H1 (cell line): ENCODE results near the gene KCNC1. TPM values are rescaled to one million over a fixed set of nuclear protein-coding genes. Genes with fewer than 3 reads are reported as not detected.

Source experiments
- CTCF ChIA-PET: fragments of 300-600 bp; sonication (Branson Sonifier 250); formaldehyde crosslinking; loops from one replicate; lab custom pipeline; 2021; ENCODE audit not compliant: partially characterized antibody; lab: Charles Lee
- POLR2A ChIA-PET: fragments of 300-600 bp; sonication (Branson Sonifier 250); formaldehyde crosslinking; loops from one replicate; lab custom pipeline; 2021; ENCODE audit warnings: inconsistent platforms; ENCODE audit not compliant: partially characterized antibody; lab: Charles Lee
- DNase-seq, 2 experiments: peaks; one replicate each; pipeline versions ENCODE4 v3.0.0 to v3.0.0-alpha.2; 2010 to 2022; ENCODE audit warnings: low spot score in 2 of 2, low read depth in 1 of 2, mixed read lengths in 1 of 2
- FAIRE-seq: peaks from 2 replicates; lab custom pipeline; 2011; peaks lifted over from hg19 to GRCh38; lab: Jason Lieb, UNC
- H2AFZ ChIP-seq: 2 replicates; pipeline ENCODE4 v1.8.1; 2012; ENCODE audit warnings: low read length, inconsistent platforms
- H2AK5ac ChIP-seq: 2 replicates; pipeline ENCODE4 v1.6.1; 2013; ENCODE audit warnings: low read depth, low read length
- H2BK120ac ChIP-seq: replicated peaks from 2 replicates; pipeline ENCODE3; 2013; ENCODE audit warnings: low read depth, low read length, inconsistent platforms
- H2BK12ac ChIP-seq: 2 replicates; pipeline ENCODE4 v1.6.1; 2013; ENCODE audit warnings: low read depth, low read length
- H2BK15ac ChIP-seq: 2 replicates; pipeline ENCODE4 v1.6.1; 2013; ENCODE audit warnings: low read length
- H2BK20ac ChIP-seq: 2 replicates; pipeline ENCODE4 v1.6.1; 2013; ENCODE audit warnings: low read length
- H2BK5ac ChIP-seq: 2 replicates; pipeline ENCODE4 v1.6.1; 2013; ENCODE audit warnings: low read depth, low read length
- H3K14ac ChIP-seq: 2 replicates; pipeline ENCODE4 v1.6.1; 2013; ENCODE audit warnings: inconsistent platforms; ENCODE audit not compliant: insufficient read length
- H3K18ac ChIP-seq: 2 replicates; pipeline ENCODE4 v1.6.1; 2013; ENCODE audit warnings: low read length; ENCODE audit errors: extremely low read depth
- H3K23ac ChIP-seq: 2 replicates; pipeline ENCODE4 v1.6.1; 2013; ENCODE audit warnings: inconsistent platforms; ENCODE audit not compliant: insufficient read length
- H3K23me2 ChIP-seq: 2 replicates; pipeline ENCODE4 v1.6.1; 2013; ENCODE audit warnings: low read depth, low read length
- H3K27ac ChIP-seq: 2 replicates; pipeline ENCODE4 v1.6.1; 2011; ENCODE audit warnings: low read depth, low read length, inconsistent platforms
- H3K27me3 ChIP-seq, 4 experiments: replicated peaks in 1 of 4; 1 replicate in 1 of 4; 2 replicates in 3 of 4; pipeline versions ENCODE4 v1.6.1 to v1.8.1; 2011 to 2013; ENCODE audit warnings: low read length in 3 of 4, mild to moderate bottlenecking in 3 of 4, inconsistent platforms in 2 of 4, mixed read lengths in 2 of 4, moderate library complexity in 1 of 4; ENCODE audit not compliant: control insufficient read depth in 3 of 4, insufficient read depth in 3 of 4; ENCODE audit errors: extremely low read depth in 1 of 4
- H3K36me3 ChIP-seq, 4 experiments: 2 replicates each; pipeline versions ENCODE4 v1.6.1 to v1.8.1; 2011 to 2013; ENCODE audit warnings: mild to moderate bottlenecking in 4 of 4, low read length in 3 of 4, moderate library complexity in 2 of 4, control low read depth in 1 of 4, inconsistent platforms in 1 of 4; ENCODE audit not compliant: insufficient read depth in 4 of 4, control insufficient read depth in 2 of 4
- H3K4ac ChIP-seq: replicated peaks from 2 replicates; pipeline ENCODE3; 2013; ENCODE audit warnings: low read length, low read depth, mixed read lengths, inconsistent platforms; ENCODE audit not compliant: insufficient read length
- H3K4me1 ChIP-seq, 4 experiments: replicated peaks in 1 of 4; 1 replicate in 1 of 4; 2 replicates in 3 of 4; pipeline versions ENCODE4 v1.6.1 to v1.8.1; 2011 to 2013; ENCODE audit warnings: low read length in 3 of 4, inconsistent platforms in 2 of 4, mixed read lengths in 1 of 4; ENCODE audit not compliant: insufficient read depth in 4 of 4, control insufficient read depth in 3 of 4
- H3K4me2 ChIP-seq, 2 experiments: 2 replicates each; pipeline versions ENCODE4 v1.6.1 to v1.8.1; 2011 to 2013; ENCODE audit warnings: low read depth in 2 of 2, low read length in 2 of 2, control low read depth in 1 of 2, inconsistent platforms in 1 of 2, mild to moderate bottlenecking in 1 of 2; ENCODE audit not compliant: insufficient read depth in 1 of 2
- H3K4me3 ChIP-seq, 4 experiments: fragments of 200-600, 300-600 bp in 1 of 4; sonication (generic), shearing (Covaris generic), sonication (Bioruptor Twin) in 1 of 4; 2 replicates each; pipeline versions ENCODE4 v1.5.1 to v1.8.1; 2011 to 2016; ENCODE audit warnings: low read length in 4 of 4, low read depth in 3 of 4, control low read depth in 2 of 4, inconsistent platforms in 2 of 4, mild to moderate bottlenecking in 2 of 4, mixed read lengths in 1 of 4, moderate library complexity in 1 of 4; ENCODE audit not compliant: insufficient read depth in 2 of 4; ENCODE audit errors: extremely low read depth in 1 of 4
- H3K56ac ChIP-seq: replicated peaks from 2 replicates; pipeline ENCODE3; 2013; ENCODE audit warnings: low read depth, mild to moderate bottlenecking, mixed read lengths, low read length, inconsistent platforms; ENCODE audit not compliant: insufficient read length
- H3K79me1 ChIP-seq: 2 replicates; pipeline ENCODE4 v1.6.1; 2013; ENCODE audit warnings: low read depth, low read length, control low read depth
- H3K79me2 ChIP-seq, 2 experiments: 2 replicates each; pipeline versions ENCODE4 v1.6.1 to v1.8.1; 2012 to 2013; ENCODE audit warnings: low read length in 2 of 2, mild to moderate bottlenecking in 2 of 2, inconsistent platforms in 1 of 2; ENCODE audit not compliant: insufficient read depth in 2 of 2, control insufficient read depth in 1 of 2
- H3K9ac ChIP-seq, 4 experiments: replicated peaks in 1 of 4; 1 replicate in 1 of 4; 2 replicates in 3 of 4; pipeline versions ENCODE4 v1.6.1 to v1.8.1; 2011 to 2013; ENCODE audit warnings: low read depth in 3 of 4, low read length in 3 of 4, control low read depth in 2 of 4, mild to moderate bottlenecking in 2 of 4, moderate library complexity in 2 of 4, inconsistent platforms in 1 of 4; ENCODE audit errors: extremely low read depth in 1 of 4
- H3K9me3 ChIP-seq, 2 experiments: 2 replicates each; pipeline versions ENCODE4 v1.6.1 to v1.8.1; 2012 to 2013; ENCODE audit warnings: mild to moderate bottlenecking in 2 of 2, moderate library complexity in 2 of 2, control low read depth in 1 of 2, inconsistent platforms in 1 of 2, low read depth in 1 of 2, low read length in 1 of 2, mixed read lengths in 1 of 2; ENCODE audit not compliant: insufficient read depth in 2 of 2
- H4K20me1 ChIP-seq, 2 experiments: replicated peaks in 1 of 2; 2 replicates each; pipeline versions ENCODE3 to v1.8.1; 2011 to 2013; ENCODE audit warnings: inconsistent platforms in 2 of 2, low read length in 2 of 2, mild to moderate bottlenecking in 1 of 2; ENCODE audit not compliant: insufficient read depth in 2 of 2, control insufficient read depth in 1 of 2
- H4K5ac ChIP-seq: 2 replicates; pipeline ENCODE4 v1.6.1; 2013; ENCODE audit warnings: low read length, low read depth, mixed read lengths, inconsistent platforms; ENCODE audit not compliant: insufficient read length
- H4K8ac ChIP-seq: 2 replicates; pipeline ENCODE4 v1.8.0; 2013; ENCODE audit warnings: mild to moderate bottlenecking, moderate library complexity, low read length, inconsistent platforms; ENCODE audit not compliant: insufficient read depth; ENCODE audit errors: extremely low read depth
- H4K91ac ChIP-seq: replicated peaks from 2 replicates; pipeline ENCODE3; 2013; ENCODE audit warnings: low read length, mixed read lengths, inconsistent platforms; ENCODE audit not compliant: insufficient read length
- EZH2 ChIP-seq: fragments of 200-600 bp; sonication (generic); IDR thresholded peaks from 2 replicates; pipeline ENCODE4 v1.7.1; 2012; ENCODE audit warnings: low read depth, mild to moderate bottlenecking, moderate library complexity, low read length, inconsistent platforms; ENCODE audit not compliant: severe bottlenecking
- KDM4A ChIP-seq: IDR thresholded peaks from one replicate; pipeline ENCODE4 v1.7.1; 2012; ENCODE audit warnings: low read depth, mild to moderate bottlenecking, moderate library complexity, low read length, inconsistent platforms; ENCODE audit not compliant: severe bottlenecking
- NRF1 ChIP-seq: IDR thresholded peaks from 2 replicates; pipeline ENCODE4 v1.6.1; 2011; ENCODE audit warnings: mild to moderate bottlenecking, low read depth, low read length, improper control_type of control experiment
- RBBP5 ChIP-seq: IDR thresholded peaks from 2 replicates; pipeline ENCODE4 v1.7.1; 2012; ENCODE audit warnings: low read depth, mild to moderate bottlenecking, inconsistent platforms, low read length, moderate library complexity, borderline replicate concordance
- RNF2 ChIP-seq: fragments of 200-900, 300-1000 bp; sonication (generic); IDR thresholded peaks from 2 replicates; pipeline ENCODE4 v1.7.1; 2016; ENCODE audit warnings: borderline replicate concordance, low read depth, mild to moderate bottlenecking, antibody characterized with exemption, low read length; ENCODE audit not compliant: poor library complexity, severe bottlenecking; ENCODE audit errors: missing control alignments
- SAP30 ChIP-seq: fragments of 300-600 bp; sonication (generic); IDR thresholded peaks from 2 replicates; pipeline ENCODE4 v1.7.1; 2012; ENCODE audit warnings: low read length, moderate library complexity, mild to moderate bottlenecking, inconsistent platforms; ENCODE audit not compliant: insufficient read depth, insufficient replicate concordance
- SP4 ChIP-seq: IDR thresholded peaks from 2 replicates; pipeline ENCODE4 v1.6.1; 2012; ENCODE audit warnings: low read length, inconsistent platforms
- SUZ12 ChIP-seq: fragments of 200-600 bp; sonication (generic); IDR thresholded peaks from 2 replicates; pipeline ENCODE4 v1.6.1; 2012; ENCODE audit warnings: mild to moderate bottlenecking, inconsistent platforms, low read length, moderate library complexity, mixed read lengths
- WGBS, 2 experiments: shearing (Covaris generic) in 1 of 2; methylation state at CpG; one replicate each; pipeline versions ENCODE4 v1.1.6 to v1.1.7; 2013 to 2015; ENCODE audit warnings: low lambda C conversion rate in 2 of 2, mixed read lengths in 2 of 2, inconsistent platforms in 1 of 2, low coverage in 1 of 2, missing lambda C conversion rate in 1 of 2; ENCODE audit not compliant: insufficient replicate concordance in 2 of 2, insufficient coverage in 1 of 2, insufficient read length in 1 of 2; ENCODE audit errors: extremely low coverage in 1 of 2, missing lambda C conversion rate in 1 of 2; 5-methylcytosine and 5-hydroxymethylcytosine counted together
- polyA plus RNA-seq, 7 experiments: library from polyadenylated mRNA; depleted of rRNA in 3 of 7; stranded (reverse) in 5 of 7; unstranded in 2 of 7; fragments of >200 nt in 5 of 7; fragments of 200-250 nt in 2 of 7; gene quantifications; 1 replicate in 5 of 7; 2 replicates in 1 of 7; 4 replicates in 1 of 7; pipeline versions ENCODE4 v1.2.1 to v1.2.3, GENCODE V29; 2011 to 2013; ENCODE audit warnings: missing spikeins in 2 of 7, mixed read lengths in 2 of 7
- total RNA-seq: library from RNA; stranded (reverse); fragmentation: NEBNext Ultra II Directional; extraction: Animal tissue kit (Norgen Biotek cat#: 25700); gene quantifications from 2 replicates; pipeline ENCODE4 v1.2.1, GENCODE V29; 2021

The KCNC1 gene
- total and polyA plus RNA-seq, 2 of the 8 experiments (the other 6 are each of a cell fraction or from before 2014, with no cell fraction given): 0.11 to 0.26 TPM

DNA sequence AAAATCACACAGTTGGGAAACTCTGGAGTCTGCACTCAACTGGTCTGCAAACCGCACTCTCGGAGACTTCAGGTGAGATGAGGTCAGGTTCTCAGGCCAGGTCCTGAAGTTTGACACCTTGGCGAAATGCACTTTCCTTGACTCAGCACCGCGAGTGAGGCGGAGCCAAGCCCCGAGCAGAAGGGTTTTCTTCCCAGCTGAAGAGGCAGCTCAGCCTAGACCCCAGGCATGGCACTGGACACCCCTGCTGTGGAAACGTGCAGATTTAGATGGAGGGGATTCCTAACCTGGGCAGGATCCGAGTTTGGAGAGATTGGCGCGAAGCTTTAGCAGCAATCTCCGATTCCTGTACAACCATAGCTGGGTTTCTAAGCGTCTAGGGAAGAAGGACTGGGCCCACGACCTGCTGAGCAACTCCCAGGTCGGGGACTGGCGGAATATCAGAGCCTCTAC is 16.0 kb upstream of the KCNC1 start:
- no peak overlapping the region for H4K5ac ChIP-seq
- no peak overlapping the region for H4K91ac ChIP-seq
- FAIRE-seq (no peak), DNase-seq (no peak)
- H3K14ac ChIP-seq: no peak overlapping the region
- peaks cover 57 to 82% (median 75%) of the 10 kb centered on the region in 4 experiments for H3K27me3 ChIP-seq
- H3K4me1 ChIP-seq: peaks cover 0 to 31% (median 14%) of the 10 kb centered on the region in 4 experiments; a peak in 6 of 7 replicates
- H3K56ac ChIP-seq: no peak overlapping the region
- H3K9me3 ChIP-seq: peaks cover 0 to 5% of the 10 kb centered on the region in 2 experiments; a peak in 1 of 4 replicates
- WGBS, 2 experiments: 17% methylated on average over 16 of the region's 16 CpGs; no CpG with 5 or more reads in 1 of the 2 experiments
- no peak overlapping the region for H3K9ac ChIP-seq
- no peak overlapping the region for H3K23ac ChIP-seq
- H2BK20ac ChIP-seq: no peak overlapping the region
- H3K4ac ChIP-seq: no peak overlapping the region
- H3K79me1 ChIP-seq: no peaks in the 10 kb centered on the region
- H2BK15ac ChIP-seq: no peak overlapping the region
- ChIA-PET CTCF (interaction anchor here (0.7 to 15.7 kb wide), 16 partner anchors 10 to 364 kb away, joined by 3 to 290 read pairs (median 4); partner anchors contain the start of gene KCNC1), POLR2A (interaction anchor here (1.2 to 1.5 kb wide), 2 partner anchors 16 to 119 kb away, joined by 3 to 5 read pairs; partner anchors contain the start of gene KCNC1)
- H3K4me3 ChIP-seq: peak overlapping the region; percentile 28 to 56 (median 48); a peak in 7 of 8 replicates
- peak overlapping the region; percentile 81 to 98 for H3K4me2 ChIP-seq
- H2AFZ ChIP-seq: peak overlapping the region; percentile 22
- peaks cover 8% of the 10 kb centered on the region for H3K23me2 ChIP-seq
- H3K27ac ChIP-seq: no peak overlapping the region
- no peak overlapping the region for H2BK12ac ChIP-seq
- TF ChIP-seq KDM4A (peak; percentile 25), EZH2 (peak; percentile 69), NRF1 (no peak), RNF2 (peak; percentile 24), SP4 (no peak), RBBP5 (0 out of 2 replicates have a peak, but pooled peaks have one; percentile 18), SUZ12 (peak; percentile 87; the same call in 1 of the 2 replicates), SAP30 (no peak)
- no peak overlapping the region for H2BK5ac ChIP-seq
- no peaks in the 10 kb centered on the region for H3K79me2 ChIP-seq
- peaks cover 7 to 9% of the 10 kb centered on the region in 2 experiments for H4K20me1 ChIP-seq
- no peak overlapping the region for H4K8ac ChIP-seq
- no peak overlapping the region for H3K18ac ChIP-seq
- H3K36me3 ChIP-seq: no peaks in the 10 kb centered on the region; a peak in 1 of 8 replicates
- no peak overlapping the region for H2BK120ac ChIP-seq
- no peak overlapping the region for H2AK5ac ChIP-seq
